Right lobe of liver (tissue), 6 donors: ENCODE data around the gene CASKIN1. TPM values are rescaled to one million over a fixed set of nuclear protein-coding genes. Genes with fewer than 3 reads are reported as not detected.

Experiments used
- ATAC-seq, 4 donors: fragments of 200-7000 bp; cut with Tn5 transposase; one replicate each; pipeline ENCODE4 v1.9.1; 2020; ENCODE audit warnings: mild to moderate bottlenecking in 4 of 4, moderate library complexity in 4 of 4
- DNase-seq, 3 donors: peaks; one replicate each; pipeline ENCODE4 v3.0.0-alpha.2; 2020
- H3K27ac ChIP-seq, 3 donors: fragments of 200-600 bp; one replicate each; pipeline ENCODE4 v1.8.0; 2022
- H3K27me3 ChIP-seq, 2 donors: fragments of 200-600 bp; one replicate each; pipeline ENCODE4 v1.8.0; 2022
- H3K36me3 ChIP-seq, 4 donors: fragments of 200-600 bp; sonication (generic) in 1 of 4; one replicate each; pipeline versions ENCODE4 v1.5.1 to v1.8.0; 2017 to 2022; ENCODE audit warnings: control low read depth in 1 of 4
- H3K4me1 ChIP-seq, 4 donors: fragments of 200-600 bp; sonication (generic) in 1 of 4; one replicate each; pipeline versions ENCODE4 v1.5.1 to v1.8.0; 2017 to 2022; ENCODE audit warnings: control low read depth in 1 of 4
- H3K4me3 ChIP-seq, 3 donors: fragments of 200-600 bp; one replicate each; pipeline ENCODE4 v1.8.0; 2022
- H3K9me3 ChIP-seq, 4 donors: fragments of 200-600 bp; sonication (generic) in 1 of 4; one replicate each; pipeline versions ENCODE4 v1.5.1 to v1.8.0; 2017 to 2022; ENCODE audit warnings: control low read depth in 1 of 4
- POLR2A ChIP-seq: fragments of 450-650 bp; IDR thresholded peaks from one replicate; pipeline ENCODE4 v1.6.1; 2017; ENCODE audit warnings: antibody characterized with exemption, mild to moderate bottlenecking
- WGBS: methylation state at CpG from one replicate; pipeline ENCODE4 v1.1.6; 2018; ENCODE audit warnings: low coverage, low lambda C conversion rate; ENCODE audit not compliant: insufficient coverage; ENCODE audit errors: missing lambda C conversion rate; 5-methylcytosine and 5-hydroxymethylcytosine counted together
- intact Hi-C, 2 donors: fragments of 100-400 bp; cut with DNase I; formaldehyde crosslinking; loops; one replicate each; pipeline versions ENCODE4 v1.11.2 to v1.14.1; 2022
- total RNA-seq, 6 experiments: library from RNA; depleted of rRNA in 2 of 6; stranded (reverse); fragments of >200 nt in 2 of 6; fragmentation: NEBNext Ultra II Directional in 3 of 6; extraction: Animal tissue kit (Norgen Biotek cat#: 25700) in 3 of 6; gene quantifications; one replicate each; pipeline versions ENCODE4 v1.1.0 to v1.2.4, GENCODE V29; 2016 to 2023
- TF ChIP-seq, protein P1 (sequence below), 4 donors: fragments of 200-600 bp in 3 of 4; fragments of 450-650 bp in 1 of 4; IDR thresholded peaks; one replicate each; pipeline versions ENCODE4 v1.5.1 to v1.8.0; 2016 to 2022; ENCODE audit warnings: antibody characterized with exemption in 4 of 4, mild to moderate bottlenecking in 2 of 4
- donor health status: DM: no; HTN: yes; CAD: no.
- donor health status: DM: no; HTN: no; CAD: no.
- donor health status: DM: no; HTN: no; CAD: no.
- donor health status: DM: no; HTN: yes; CAD: no.
- donor health status: DM: no; HTN: yes; CAD: no.

CASKIN1 gene
- total RNA-seq, 6 experiments from 2014 or later, result not detected

DNA sequence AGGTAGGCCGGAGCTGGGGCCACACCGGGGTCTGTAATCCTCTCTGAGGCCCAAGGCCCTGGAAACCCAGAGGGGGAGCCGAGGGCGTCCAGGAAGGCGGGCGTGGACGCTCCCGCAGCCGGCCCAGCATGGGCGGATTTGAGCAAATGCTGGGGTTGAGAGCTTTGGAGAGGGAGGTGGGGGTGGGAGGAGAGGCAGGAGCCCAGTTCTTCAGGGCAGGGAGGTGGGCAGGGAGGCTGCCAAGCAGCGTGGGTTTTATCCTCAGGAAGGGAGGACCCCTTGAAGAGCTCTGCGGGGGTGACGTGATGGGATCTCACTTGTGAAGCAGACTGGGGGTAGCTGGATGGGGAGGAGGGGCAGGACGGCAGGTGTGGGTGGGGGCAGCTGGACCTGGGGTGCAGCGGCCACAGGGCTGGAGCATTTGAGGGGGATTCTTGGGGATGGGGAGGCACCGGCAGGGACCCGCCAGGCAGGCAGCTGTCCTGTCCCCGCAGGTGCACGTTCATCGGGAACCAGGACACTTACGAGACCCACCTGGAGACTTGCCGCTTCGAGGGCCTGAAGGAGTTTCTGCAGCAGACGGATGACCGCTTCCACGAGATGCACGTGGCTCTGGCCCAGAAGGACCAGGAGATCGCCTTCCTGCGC, 23.6 kb downstream of the CASKIN1 start:
- Histone ChIP-seq H3K27me3 (no peaks in the 10 kb centered on the region), H3K4me3 (no peak overlapping the region), H3K9me3 (no peaks in the 10 kb centered on the region), H3K36me3 (peaks cover 0 to 51% (median 20%) of the 10 kb centered on the region in 4 donors), H3K4me1 (no peaks in the 10 kb centered on the region), H3K27ac (no peak overlapping the region)
- TF ChIP-seq, protein P1, sequence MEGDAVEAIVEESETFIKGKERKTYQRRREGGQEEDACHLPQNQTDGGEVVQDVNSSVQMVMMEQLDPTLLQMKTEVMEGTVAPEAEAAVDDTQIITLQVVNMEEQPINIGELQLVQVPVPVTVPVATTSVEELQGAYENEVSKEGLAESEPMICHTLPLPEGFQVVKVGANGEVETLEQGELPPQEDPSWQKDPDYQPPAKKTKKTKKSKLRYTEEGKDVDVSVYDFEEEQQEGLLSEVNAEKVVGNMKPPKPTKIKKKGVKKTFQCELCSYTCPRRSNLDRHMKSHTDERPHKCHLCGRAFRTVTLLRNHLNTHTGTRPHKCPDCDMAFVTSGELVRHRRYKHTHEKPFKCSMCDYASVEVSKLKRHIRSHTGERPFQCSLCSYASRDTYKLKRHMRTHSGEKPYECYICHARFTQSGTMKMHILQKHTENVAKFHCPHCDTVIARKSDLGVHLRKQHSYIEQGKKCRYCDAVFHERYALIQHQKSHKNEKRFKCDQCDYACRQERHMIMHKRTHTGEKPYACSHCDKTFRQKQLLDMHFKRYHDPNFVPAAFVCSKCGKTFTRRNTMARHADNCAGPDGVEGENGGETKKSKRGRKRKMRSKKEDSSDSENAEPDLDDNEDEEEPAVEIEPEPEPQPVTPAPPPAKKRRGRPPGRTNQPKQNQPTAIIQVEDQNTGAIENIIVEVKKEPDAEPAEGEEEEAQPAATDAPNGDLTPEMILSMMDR (IDR thresholded peaks at IDR 0.05), result no peak
- no peak for TF ChIP-seq POLR2A
- ATAC-seq, result no peak
- WGBS, result 95% methylated on average over 17 of the region's 29 CpGs
- no peak for DNase-seq
- intact Hi-C loops, result no loop called here

DNA sequence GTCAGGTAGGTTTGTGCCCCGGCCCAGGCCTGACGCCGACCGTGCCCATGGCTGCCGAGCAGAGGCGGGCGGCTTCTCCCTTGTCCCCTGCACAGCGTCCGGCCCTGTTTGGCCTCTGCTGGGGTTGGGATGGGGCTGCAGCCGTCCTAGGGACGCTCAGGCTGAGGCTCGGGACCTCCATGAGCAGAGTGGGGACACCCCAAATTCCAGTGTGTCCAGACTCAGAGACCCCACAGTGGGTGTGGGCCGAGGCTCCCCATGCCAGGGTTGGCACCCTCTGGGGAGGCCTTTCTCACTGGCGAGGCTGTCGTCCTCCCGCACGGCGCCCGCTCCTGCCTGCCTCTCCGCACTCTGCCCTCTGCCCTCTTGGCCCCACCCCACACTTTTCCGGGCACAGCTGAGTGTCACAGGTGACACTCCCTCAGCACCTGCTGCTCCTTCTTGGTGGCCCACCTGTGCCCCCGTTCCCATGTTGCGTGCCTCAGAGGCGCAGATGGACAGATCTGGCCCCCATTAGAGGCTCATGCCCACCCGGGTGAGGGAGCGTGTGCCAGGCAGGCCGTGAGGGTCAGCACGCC, 24.7 kb downstream of the CASKIN1 start:
- no peaks in the 10 kb centered on the region for H3K9me3 ChIP-seq
- no peaks in the 10 kb centered on the region for H3K27me3 ChIP-seq
- H3K4me1 ChIP-seq, result peaks cover 0 to 8% (median 3%) of the 10 kb centered on the region in 4 donors
- DNase-seq (no peak), ATAC-seq (no peak)
- peaks cover 0 to 50% (median 21%) of the 10 kb centered on the region in 4 donors for H3K36me3 ChIP-seq
- no peak for TF ChIP-seq POLR2A
- TF ChIP-seq, protein P1 (IDR thresholded peaks at IDR 0.05), result no peak
- no peak overlapping the region for H3K4me3 ChIP-seq
- 53% methylated on average over 2 of the region's 28 CpGs for WGBS
- H3K27ac ChIP-seq, result no peak overlapping the region
- intact Hi-C loops, result no loop called here

DNA sequence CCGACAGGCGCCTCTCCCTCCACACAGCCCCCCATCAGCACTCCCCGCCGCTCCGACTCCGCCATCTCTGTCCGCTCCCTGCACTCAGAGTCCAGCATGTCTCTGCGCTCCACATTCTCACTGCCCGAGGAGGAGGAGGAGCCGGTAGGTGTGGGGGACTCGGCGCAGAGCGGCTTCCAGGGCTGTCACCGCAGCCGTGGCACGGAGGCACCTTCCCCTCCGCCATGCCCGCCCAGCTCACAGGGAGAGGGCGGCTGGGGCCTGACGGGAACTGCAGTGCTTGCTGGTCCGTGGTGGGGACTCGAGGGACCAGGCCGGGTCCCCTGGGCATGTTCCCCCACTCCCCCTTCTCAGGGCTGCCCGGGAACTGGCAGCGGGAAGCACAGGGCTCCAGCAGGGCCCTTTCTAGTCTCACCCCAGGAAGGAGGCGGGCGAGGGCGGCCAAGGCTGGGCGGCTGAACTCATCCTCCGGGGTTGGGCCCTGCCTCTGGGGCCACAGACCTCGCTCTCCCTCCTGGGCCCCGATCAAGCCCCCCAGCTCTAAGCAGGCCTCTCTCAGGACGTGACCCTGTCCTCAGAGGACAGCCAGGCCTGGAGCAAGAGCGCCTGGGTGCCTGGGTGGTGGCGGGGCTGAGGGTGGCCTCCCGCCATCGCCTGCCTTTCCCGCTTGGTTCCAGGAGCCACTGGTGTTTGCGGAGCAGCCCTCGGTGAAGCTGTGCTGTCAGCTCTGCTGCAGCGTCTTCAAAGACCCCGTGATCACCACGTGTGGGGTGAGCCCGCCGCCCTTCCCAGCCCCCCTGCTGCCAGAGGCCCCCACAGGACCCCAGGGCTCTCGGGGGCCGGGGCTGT, 25.6 kb downstream of the CASKIN1 start:
- no peak for ATAC-seq
- DNase-seq, result no peak
- WGBS, result 89% methylated on average over 3 of the region's 47 CpGs
- intact Hi-C loops, result no loop called here
- Histone ChIP-seq H3K9me3 (no peaks in the 10 kb centered on the region), H3K4me3 (peak overlapping the region in 1 of 3 donors; percentile 7), H3K27ac (peak overlapping the region in 1 of 3 donors; percentile 60), H3K4me1 (peaks cover 0 to 16% (median 8%) of the 10 kb centered on the region in 4 donors), H3K27me3 (no peaks in the 10 kb centered on the region), H3K36me3 (peaks cover 0 to 42% (median 22%) of the 10 kb centered on the region in 4 donors)
- TF ChIP-seq, protein P1 (IDR thresholded peaks at IDR 0.05), result no peak
- TF ChIP-seq POLR2A, result no peak

DNA sequence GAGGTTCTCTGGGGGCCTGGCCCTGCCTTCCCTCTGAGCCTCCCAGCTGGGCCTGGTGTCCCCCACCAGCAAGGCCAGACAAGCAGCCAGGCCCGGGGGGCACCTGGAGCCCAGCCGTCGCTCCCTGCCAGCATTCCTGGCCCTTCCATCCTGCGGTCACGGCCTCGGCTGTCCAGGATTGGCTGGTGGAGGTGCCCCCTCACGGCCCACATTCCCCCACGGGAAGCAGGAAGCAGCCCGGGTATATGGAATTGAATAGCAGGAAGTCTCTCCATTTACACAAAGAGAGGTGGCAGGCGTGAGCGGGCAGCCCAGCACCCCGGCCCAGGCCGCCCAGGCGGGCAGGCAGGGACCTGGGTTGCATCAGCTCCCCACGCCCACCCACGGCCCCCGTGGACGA, 26.3 kb downstream of the CASKIN1 start:
- Histone ChIP-seq H3K27ac (peak overlapping the region in 2 of 3 donors; percentile 43 to 60), H3K9me3 (no peaks in the 10 kb centered on the region), H3K4me1 (peaks cover 0 to 20% (median 9%) of the 10 kb centered on the region in 4 donors), H3K36me3 (peaks cover 0 to 36% (median 20%) of the 10 kb centered on the region in 4 donors), H3K4me3 (peak overlapping the region in 1 of 3 donors; percentile 7), H3K27me3 (no peaks in the 10 kb centered on the region)
- intact Hi-C loops, result no loop called here
- no CpG with 5 or more reads among the region's 18 CpGs for WGBS
- peak in 3 of 4 donors; percentile 4 to 21 (median 9) for ATAC-seq
- DNase-seq, result no peak
- TF ChIP-seq, protein P1 (IDR thresholded peaks at IDR 0.05), result no peak
- TF ChIP-seq POLR2A, result no peak
